Peyer's patch (tissue), 4 donors: ENCODE results near the gene RARG.

Source experiments
- POLR2A ChIP-seq, 2 donors: fragments of 450-650 bp; IDR thresholded peaks; one replicate each; pipeline ENCODE4 v1.5.1; 2017; ENCODE audit warnings: antibody characterized with exemption in 2 of 2, mild to moderate bottlenecking in 2 of 2, moderate library complexity in 2 of 2
- TF ChIP-seq, protein P1 (sequence below), 6 experiments: fragments of 450-650 bp in 4 of 6; fragments of 200-600 bp in 2 of 6; sonication (generic) in 1 of 6; IDR thresholded peaks; one replicate each; pipeline ENCODE4 v1.5.1; 2017 to 2019; ENCODE audit warnings: antibody characterized with exemption in 6 of 6, mild to moderate bottlenecking in 3 of 6, moderate library complexity in 1 of 6

DNA sequence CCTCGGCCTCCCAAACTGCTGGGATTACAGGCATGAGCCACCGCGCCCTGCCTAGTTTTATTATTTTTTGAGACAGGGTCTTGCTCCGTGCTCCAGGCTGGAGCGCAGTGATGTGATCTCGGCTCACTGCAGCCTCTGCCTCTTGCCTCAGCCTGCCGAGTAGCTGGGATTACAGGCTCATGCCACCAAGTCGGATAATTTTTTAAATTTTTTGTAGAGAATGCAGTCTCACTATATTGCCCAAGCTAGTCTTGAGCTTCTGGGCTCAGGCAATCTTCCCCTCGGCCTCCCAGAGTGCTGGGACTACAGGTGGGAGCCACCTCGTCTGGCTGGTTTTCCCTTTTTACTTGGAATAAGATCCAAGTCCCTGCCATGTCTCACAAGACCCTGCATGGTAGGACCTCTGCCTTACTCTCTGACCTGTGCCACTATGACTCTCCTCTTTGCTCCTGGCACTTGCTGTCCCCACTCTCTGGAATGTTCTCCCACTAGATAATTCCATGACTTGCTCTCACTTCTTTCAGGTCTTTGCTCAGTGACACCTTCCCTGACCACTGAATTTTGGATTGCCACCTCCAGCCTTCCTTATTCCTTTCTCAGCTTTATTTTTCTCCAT is 7.7 kb upstream of the RARG start:
- no peak for TF ChIP-seq POLR2A (IDR thresholded peaks at IDR 0.05)
- TF ChIP-seq, protein P1, sequence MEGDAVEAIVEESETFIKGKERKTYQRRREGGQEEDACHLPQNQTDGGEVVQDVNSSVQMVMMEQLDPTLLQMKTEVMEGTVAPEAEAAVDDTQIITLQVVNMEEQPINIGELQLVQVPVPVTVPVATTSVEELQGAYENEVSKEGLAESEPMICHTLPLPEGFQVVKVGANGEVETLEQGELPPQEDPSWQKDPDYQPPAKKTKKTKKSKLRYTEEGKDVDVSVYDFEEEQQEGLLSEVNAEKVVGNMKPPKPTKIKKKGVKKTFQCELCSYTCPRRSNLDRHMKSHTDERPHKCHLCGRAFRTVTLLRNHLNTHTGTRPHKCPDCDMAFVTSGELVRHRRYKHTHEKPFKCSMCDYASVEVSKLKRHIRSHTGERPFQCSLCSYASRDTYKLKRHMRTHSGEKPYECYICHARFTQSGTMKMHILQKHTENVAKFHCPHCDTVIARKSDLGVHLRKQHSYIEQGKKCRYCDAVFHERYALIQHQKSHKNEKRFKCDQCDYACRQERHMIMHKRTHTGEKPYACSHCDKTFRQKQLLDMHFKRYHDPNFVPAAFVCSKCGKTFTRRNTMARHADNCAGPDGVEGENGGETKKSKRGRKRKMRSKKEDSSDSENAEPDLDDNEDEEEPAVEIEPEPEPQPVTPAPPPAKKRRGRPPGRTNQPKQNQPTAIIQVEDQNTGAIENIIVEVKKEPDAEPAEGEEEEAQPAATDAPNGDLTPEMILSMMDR (IDR thresholded peaks at IDR 0.05), result no peak
